ENCODE measurements around the gene MAST3.
A peak's percentile ranks its signal among the peaks of the same experiment; 100 is the strongest.

MAST3 gene

DNA sequence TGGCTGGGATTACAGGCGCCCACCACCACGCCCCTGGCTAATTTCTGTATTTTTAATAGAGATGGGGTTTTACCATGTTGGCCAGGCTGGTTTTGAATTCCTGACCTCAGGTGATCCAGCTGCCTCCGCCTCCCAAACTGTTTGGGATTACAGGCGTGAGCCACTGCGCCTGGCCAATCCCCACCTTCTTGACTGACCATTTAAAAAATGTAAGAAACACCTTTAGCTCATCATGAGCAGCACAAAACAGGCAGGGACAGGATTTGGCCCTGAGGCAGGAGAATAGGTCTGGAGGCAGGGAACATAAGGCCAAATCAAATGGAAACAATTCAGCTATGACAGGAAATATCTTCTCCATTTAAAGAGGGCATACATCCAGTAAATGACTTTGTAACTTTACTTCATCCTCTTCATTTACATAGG lies 94.1 kb downstream of the MAST3 start:
- TF ChIP-seq, protein P1, sequence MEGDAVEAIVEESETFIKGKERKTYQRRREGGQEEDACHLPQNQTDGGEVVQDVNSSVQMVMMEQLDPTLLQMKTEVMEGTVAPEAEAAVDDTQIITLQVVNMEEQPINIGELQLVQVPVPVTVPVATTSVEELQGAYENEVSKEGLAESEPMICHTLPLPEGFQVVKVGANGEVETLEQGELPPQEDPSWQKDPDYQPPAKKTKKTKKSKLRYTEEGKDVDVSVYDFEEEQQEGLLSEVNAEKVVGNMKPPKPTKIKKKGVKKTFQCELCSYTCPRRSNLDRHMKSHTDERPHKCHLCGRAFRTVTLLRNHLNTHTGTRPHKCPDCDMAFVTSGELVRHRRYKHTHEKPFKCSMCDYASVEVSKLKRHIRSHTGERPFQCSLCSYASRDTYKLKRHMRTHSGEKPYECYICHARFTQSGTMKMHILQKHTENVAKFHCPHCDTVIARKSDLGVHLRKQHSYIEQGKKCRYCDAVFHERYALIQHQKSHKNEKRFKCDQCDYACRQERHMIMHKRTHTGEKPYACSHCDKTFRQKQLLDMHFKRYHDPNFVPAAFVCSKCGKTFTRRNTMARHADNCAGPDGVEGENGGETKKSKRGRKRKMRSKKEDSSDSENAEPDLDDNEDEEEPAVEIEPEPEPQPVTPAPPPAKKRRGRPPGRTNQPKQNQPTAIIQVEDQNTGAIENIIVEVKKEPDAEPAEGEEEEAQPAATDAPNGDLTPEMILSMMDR (IDR thresholded peaks at IDR 0.05; ENCODE audit: extremely low read depth, missing control alignments) = no peak
- no peak for DNase-seq (ENCODE audit: low spot score)

DNA sequence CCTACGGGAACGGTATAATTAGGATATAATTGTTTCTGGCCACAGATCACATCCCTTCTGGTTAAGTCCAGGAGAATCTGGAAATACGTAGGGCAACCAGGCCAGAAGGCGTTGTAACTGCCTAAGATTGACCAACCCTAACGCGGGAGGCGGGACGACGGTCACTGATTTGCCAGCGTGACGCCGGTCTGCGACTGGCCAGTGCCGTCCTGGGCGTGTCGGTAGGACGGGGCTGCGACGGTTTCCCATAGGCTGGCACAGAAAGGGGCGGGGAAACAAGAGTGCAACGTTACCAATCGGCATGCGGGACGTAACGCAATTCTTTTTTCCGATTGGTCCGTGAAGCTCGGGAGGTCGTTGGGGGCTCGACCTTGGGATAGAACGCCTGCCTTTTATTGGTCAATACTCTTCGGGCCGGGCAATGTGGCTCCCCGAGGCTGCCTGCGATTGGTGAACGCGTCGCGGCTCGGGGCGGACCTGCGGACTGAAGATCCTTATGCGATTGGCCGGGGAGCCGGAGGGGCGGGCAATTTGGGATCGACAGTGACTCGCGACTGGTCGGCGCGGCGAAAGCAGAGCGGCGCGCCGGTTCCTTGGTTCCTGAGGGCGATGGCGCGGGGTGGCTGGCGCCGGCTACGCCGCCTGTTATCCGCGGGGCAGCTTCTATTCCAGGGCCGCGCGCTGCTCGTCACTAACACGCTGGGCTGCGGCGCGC lies 95.3 kb downstream of the MAST3 start, which contains the start of gene MPV17L2:
Gene MPV17L2 (plus strand): TSS at position 546 of the 715 bp plus-strand sequence. CDS start 64 bp downstream, at position 610.
- TF ChIP-seq, protein P1 (IDR thresholded peaks at IDR 0.05; ENCODE audit: extremely low read depth, missing control alignments) = no peak
- DNase-seq (ENCODE audit: low spot score) = peak; percentile 94

DNA sequence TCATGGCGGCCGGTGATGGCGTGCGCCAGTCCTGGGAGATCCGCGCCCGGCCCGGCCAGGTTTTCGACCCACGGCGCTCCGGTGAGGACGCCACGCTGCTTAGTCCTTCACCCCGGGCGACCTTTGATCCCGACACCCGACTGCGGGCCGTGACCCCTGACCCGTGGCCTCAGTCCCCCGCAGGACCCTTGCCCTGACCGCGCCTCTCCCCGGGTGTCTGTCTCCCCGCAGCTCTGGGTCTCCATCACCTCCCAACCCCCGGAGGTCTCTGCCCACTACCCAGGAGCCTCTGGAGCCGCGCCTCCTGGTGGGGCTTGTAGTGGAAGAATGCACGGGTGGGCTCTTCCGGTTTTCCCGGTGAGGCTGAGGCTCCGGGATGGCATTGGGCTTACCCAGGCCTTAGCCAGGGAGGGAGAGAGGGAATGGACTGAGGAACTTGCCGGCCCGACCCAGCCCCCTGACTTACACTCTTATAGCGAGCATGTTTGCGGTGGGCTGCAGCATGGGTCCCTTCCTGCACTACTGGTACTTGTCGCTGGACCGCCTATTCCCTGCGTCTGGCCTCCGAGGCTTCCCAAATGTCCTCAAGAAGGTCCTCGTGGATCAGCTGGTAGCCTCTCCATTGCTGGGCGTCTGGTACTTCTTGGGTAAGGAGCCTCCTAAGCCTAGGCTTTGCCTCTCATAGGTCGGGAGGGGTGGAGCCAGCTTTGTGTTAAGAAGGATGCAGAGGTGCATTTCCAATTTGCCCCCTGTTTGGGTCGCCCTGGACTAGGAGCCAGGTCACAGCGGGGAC lies 96.0 kb downstream of the MAST3 start:
- no peak for DNase-seq (ENCODE audit: low spot score)
- TF ChIP-seq, protein P1 (IDR thresholded peaks at IDR 0.05; ENCODE audit: extremely low read depth, missing control alignments) = no peak

DNA sequence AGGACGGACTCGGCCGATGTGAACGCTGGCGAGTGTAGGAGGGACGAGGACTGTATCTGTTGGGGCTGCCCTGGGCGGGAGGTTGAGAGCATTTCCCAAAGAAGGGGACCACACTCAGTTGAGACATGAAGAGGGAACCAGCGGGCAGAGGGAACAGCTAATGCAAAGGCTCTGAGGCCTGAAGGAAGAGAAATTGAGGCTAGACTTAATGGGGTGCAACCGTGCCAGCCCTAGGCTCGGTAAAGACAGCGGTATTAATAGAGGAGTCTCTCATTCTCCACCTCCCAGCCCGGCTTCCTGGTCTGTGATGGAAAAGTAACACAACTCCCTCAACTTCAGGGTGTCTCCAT lies 96.6 kb downstream of the MAST3 start:
- TF ChIP-seq, protein P1 (IDR thresholded peaks at IDR 0.05; ENCODE audit: extremely low read depth, missing control alignments) = no peak
- no peak for DNase-seq (ENCODE audit: low spot score)

DNA sequence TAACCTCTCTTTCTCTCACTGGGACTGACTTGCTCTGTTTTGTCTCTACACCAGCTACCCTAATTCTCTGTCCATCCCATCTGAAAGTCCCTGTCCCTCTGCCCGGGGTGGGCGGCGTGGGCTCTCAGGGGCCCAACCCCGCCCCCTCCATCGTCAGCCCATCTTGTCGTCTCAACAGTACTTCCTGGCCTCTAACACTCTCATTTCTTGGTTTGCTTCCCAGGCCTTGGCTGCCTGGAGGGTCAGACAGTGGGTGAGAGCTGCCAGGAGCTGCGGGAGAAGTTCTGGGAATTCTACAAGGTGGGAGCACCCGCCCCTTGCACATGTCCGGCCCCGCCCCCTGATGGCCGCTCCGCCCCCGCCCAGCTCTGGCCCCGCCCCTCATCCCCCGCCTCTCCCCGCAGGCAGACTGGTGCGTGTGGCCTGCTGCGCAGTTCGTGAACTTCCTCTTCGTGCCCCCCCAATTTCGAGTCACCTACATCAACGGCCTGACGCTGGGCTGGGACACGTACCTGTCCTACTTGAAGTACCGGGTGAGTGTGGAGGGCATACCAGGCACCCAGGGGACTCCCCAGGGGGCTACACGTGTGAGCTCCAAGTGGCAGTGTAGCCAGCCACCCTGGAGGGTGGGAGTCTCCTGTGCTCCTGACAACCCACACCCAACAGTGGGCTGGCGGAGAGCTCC lies 97.1 kb downstream of the MAST3 start:
- TF ChIP-seq, protein P1 (IDR thresholded peaks at IDR 0.05; ENCODE audit: extremely low read depth, missing control alignments) = no peak
- DNase-seq (ENCODE audit: low spot score) = no peak

DNA sequence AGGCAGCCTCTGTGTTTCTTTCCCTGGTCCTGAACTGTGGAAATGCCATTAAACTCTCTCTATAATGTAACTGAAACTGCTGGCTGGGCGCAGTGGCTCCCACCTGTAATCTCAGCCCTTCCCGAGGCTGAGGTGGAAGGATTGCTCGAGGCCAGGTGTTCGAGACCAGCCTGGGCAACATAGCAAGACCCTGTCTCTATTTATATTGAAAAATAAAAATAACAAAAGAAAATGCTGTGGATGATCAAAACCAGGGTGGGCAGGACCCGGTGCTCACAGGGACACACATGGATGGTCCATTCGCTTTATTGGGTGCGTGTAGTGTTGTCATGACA lies 98.9 kb downstream of the MAST3 start:
- TF ChIP-seq, protein P1 (IDR thresholded peaks at IDR 0.05; ENCODE audit: extremely low read depth, missing control alignments) = no peak
- no peak for DNase-seq (ENCODE audit: low spot score)

DNA sequence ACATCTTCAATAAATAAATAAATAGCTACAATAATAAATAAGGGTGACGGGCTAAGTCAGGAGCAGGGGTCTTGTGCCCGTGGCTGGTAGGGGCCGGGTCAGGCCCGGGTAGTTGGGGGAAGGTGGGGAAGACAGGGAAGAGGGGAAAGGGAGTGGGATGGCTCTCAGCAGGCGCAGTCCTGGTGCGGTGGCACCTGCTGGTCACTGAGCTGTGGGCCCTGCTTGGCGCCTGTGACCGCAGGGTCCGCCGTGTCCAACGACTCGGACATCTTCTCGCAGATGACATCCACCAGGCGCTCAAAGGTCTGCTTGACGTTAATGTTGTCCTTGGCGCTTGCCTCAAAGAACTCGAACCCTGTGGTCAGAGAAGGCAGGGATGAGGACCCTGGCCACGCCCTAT lies 99.7 kb downstream of the MAST3 start:
- TF ChIP-seq, protein P1 (IDR thresholded peaks at IDR 0.05; ENCODE audit: extremely low read depth, missing control alignments) = no peak
- no peak for DNase-seq (ENCODE audit: low spot score)
